ENCODE data around the gene PPL. TPM values are rescaled to one million over a fixed set of nuclear protein-coding genes. Genes with fewer than 3 reads are reported as not detected.

Gene PPL
- total RNA-seq, 1 donor from 2014 or later: 142 TPM

DNA sequence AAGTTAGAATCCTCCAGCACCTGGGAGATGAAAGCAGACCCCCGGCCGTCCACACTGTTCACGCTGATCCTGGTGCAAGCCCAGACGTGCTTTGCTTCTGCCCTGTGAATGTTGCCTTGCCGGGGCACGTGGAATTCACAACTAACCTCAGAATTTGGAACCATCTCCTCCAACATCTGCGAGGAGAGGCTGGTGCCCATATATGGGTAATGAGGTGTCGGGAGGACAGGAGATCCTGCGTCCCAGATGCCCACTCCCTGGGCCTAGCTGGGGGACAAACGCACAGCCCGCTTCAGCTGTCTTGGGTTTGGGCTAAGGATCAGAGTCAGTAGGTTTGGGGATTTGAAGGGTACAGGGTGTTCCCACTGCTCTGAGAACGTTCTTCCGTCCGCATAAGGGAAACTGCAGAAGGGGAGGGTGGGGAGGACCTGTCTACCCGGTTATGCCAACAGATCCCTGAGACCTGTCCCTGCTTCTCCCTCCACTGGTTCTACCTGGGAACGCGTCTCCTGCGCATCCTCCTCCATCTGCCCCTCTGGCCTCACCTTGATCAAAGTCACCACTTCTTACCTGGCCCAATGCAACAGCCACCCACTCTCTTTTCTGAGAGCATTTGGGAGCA is 14.1 kb downstream of the PPL start:
- H3K27me3 Mint-ChIP-seq: no peaks in the 10 kb centered on the region
- TF ChIP-seq CTCF (conservative IDR thresholded peaks at IDR 0.05): no peak
- peaks cover 7% of the 10 kb centered on the region for H3K36me3 Mint-ChIP-seq
- H3K27ac Mint-ChIP-seq: peak overlapping the region; percentile 90
- H3K4me3 Mint-ChIP-seq: peak overlapping the region; percentile 39
- peaks cover 6% of the 10 kb centered on the region for H3K9me3 Mint-ChIP-seq
- DNase-seq (ENCODE audit: extremely low spot score, unreplicated experiment): no peak
- peaks cover 22% of the 10 kb centered on the region for H3K4me1 Mint-ChIP-seq (ENCODE audit: unreplicated experiment)

DNA sequence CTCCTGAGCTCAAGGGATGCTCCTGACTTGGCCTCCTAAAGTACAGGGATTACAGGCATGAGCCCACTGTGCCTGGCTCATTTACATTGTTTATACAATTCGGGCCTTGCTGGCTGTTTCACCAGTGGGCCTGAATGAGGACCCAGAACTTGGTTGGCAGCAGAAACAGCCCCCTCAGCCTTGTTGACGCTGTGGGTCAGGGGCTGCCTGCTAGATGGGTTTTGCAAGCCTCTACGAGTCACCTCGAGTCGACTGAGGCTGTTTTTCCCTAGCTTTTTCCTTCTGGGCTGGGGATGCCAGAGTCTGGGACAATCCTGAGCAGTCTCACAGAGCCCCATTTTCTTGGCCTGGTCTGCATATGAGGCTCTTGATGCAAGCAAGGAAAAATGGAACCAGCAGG is 16.1 kb downstream of the PPL start:
- no peak for DNase-seq (ENCODE audit: extremely low spot score, unreplicated experiment)
- peaks cover 28% of the 10 kb centered on the region for H3K4me1 Mint-ChIP-seq (ENCODE audit: unreplicated experiment)
- H3K27ac Mint-ChIP-seq: peak overlapping the region; percentile 55
- H3K27me3 Mint-ChIP-seq: no peaks in the 10 kb centered on the region
- no peaks in the 10 kb centered on the region for H3K36me3 Mint-ChIP-seq
- H3K9me3 Mint-ChIP-seq: no peaks in the 10 kb centered on the region
- no peak overlapping the region for H3K4me3 Mint-ChIP-seq
- TF ChIP-seq CTCF (conservative IDR thresholded peaks at IDR 0.05): no peak

- Mint-ChIP-seq H3K36me3 (no peaks in the 10 kb centered on the region), H3K27ac (peak overlapping the region; percentile 97), H3K27me3 (no peaks in the 10 kb centered on the region), H3K4me1 (ENCODE audit: unreplicated experiment) (peaks cover 14% of the 10 kb centered on the region), H3K9me3 (no peaks in the 10 kb centered on the region), H3K4me3 (peak overlapping the region; percentile 65)
- TF ChIP-seq CTCF (conservative IDR thresholded peaks at IDR 0.05): no peak
- no peak for DNase-seq (ENCODE audit: extremely low spot score, unreplicated experiment)
Observed at GRCh38 chr16:4918781-4919251, 18.1 kb downstream of the PPL start.

GRCh38 chr16:4917117-4917516 is 19.8 kb downstream of the PPL start:
- H3K4me3 Mint-ChIP-seq: peak overlapping the region; percentile 53
- H3K4me1 Mint-ChIP-seq (ENCODE audit: unreplicated experiment): peaks cover 5% of the 10 kb centered on the region
- no peaks in the 10 kb centered on the region for H3K9me3 Mint-ChIP-seq
- H3K27ac Mint-ChIP-seq: peak overlapping the region; percentile 97
- no peaks in the 10 kb centered on the region for H3K36me3 Mint-ChIP-seq
- no peaks in the 10 kb centered on the region for H3K27me3 Mint-ChIP-seq
- DNase-seq (ENCODE audit: extremely low spot score, unreplicated experiment): no peak
- no peak for TF ChIP-seq CTCF (conservative IDR thresholded peaks at IDR 0.05)

DNA sequence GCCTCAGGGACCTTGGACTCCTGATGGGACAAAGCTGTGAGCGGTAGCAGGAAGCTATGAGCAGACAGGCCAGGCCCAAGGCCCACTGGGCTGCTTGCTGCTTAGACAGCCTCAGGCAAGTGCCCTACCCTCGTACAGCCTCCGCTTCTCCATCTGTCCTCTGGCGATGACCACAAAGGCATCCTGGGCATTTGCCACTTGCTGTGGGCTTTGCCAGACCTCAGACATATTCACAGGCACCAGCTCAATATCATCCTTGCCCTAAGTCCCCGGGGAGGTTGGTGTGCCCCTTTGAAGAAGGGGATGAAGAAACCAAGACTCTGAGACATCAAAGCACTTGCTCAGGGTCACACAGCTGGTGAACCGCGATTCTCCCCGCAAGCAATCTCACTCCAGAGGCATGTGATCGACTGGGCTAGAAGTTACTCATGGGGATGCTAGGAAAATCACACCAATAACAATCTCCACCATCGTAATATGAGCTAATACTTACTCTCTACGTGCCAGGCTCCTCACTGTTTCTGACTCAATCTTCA is 21.7 kb downstream of the PPL start:
- Mint-ChIP-seq H3K9me3 (no peaks in the 10 kb centered on the region), H3K4me3 (no peak overlapping the region), H3K4me1 (ENCODE audit: unreplicated experiment) (peaks cover 5% of the 10 kb centered on the region), H3K27me3 (no peaks in the 10 kb centered on the region), H3K36me3 (no peaks in the 10 kb centered on the region), H3K27ac (peak overlapping the region; percentile 50)
- DNase-seq (ENCODE audit: extremely low spot score, unreplicated experiment): no peak
- no peak for TF ChIP-seq CTCF (conservative IDR thresholded peaks at IDR 0.05)
